ENCODE measurements around the gene HYAL3. TPM values are rescaled to one million over a fixed set of nuclear protein-coding genes. Genes with fewer than 3 reads are reported as not detected.

The HYAL3 gene
- polyA plus RNA-seq, 1 donor from 2014 or later = 9.1 TPM

DNA sequence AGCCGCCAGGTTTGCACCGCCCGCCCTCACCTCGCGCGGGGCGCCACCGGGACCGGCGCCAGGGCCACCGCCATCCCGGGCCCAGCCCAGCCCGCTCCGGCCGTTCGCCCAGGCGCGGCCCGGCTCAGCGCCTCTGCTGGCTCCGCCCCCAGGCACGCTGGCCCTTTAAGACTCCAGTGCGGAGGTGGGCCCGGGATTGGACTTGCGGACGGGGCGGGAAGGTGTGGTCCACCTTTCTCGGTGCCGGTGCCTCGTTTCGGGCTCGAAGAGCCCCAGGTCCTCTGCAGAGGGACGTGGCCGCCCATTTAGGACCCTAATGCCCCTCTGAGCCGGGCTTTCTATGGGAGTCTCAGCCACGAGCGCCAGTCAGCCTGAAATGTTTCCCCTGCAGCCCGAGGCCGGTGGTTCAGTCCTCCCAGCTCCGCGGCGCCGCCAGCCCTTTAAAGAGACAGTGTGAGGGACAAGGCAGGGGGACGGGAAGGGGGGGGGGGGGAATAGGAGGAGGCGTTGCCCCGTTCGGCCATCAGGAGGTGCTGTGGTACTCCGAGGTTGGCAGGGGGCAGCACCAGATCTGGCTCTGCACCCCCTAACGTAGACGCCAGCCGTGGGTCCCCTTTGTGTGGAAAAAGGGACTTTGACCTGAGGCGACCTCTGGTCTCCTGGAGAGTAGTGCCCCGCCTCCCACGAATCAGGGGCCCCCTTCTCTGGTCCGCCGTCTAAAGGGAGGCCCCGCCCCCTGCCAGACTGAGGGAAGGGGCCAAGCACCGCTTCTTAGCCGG lies 22.3 kb upstream of the HYAL3 start:
- no peaks in the 10 kb centered on the region for H3K27me3 ChIP-seq (ENCODE audit: insufficient read depth, low read depth, low read length)
- no peak overlapping the region for H3K4me2 ChIP-seq (ENCODE audit: low read length)
- H3K9me2 ChIP-seq (ENCODE audit: insufficient read depth, low read length) = no peaks in the 10 kb centered on the region
- no peaks in the 10 kb centered on the region for H3K36me3 ChIP-seq (ENCODE audit: insufficient read depth, low read length)
- H3K4me3 ChIP-seq (ENCODE audit: low read length) = peak overlapping the region; percentile 93
- H3K79me2 ChIP-seq (replicated peaks; ENCODE audit: insufficient read depth, low read length) = peaks cover 23% of the 10 kb centered on the region
- peak overlapping the region; percentile 96 for H3K9ac ChIP-seq (ENCODE audit: low read length)
- no peaks in the 10 kb centered on the region for H4K20me1 ChIP-seq (ENCODE audit: insufficient read depth)
- peak overlapping the region; percentile 94 for H3K27ac ChIP-seq (ENCODE audit: low read length)
- no peaks in the 10 kb centered on the region for H3F3A ChIP-seq (ENCODE audit: insufficient read depth, low read length, poor library complexity, severe bottlenecking)
- H3K9me3 ChIP-seq (ENCODE audit: low read length) = no peaks in the 10 kb centered on the region
- TF ChIP-seq TAF1 (IDR thresholded peaks at IDR 0.05; ENCODE audit: low read depth) (no peak), RAD21 (conservative IDR thresholded peaks at IDR 0.05) (no peak), SMC3 (conservative IDR thresholded peaks at IDR 0.05; ENCODE audit: poor library complexity) (no peak), EZH2 (IDR thresholded peaks at IDR 0.05; ENCODE audit: borderline replicate concordance, insufficient read depth, low read length, poor library complexity, severe bottlenecking) (no peak), REST (IDR thresholded peaks at IDR 0.05; ENCODE audit: borderline replicate concordance) (no peak), CTCF (IDR thresholded peaks at IDR 0.05; ENCODE audit: poor library complexity, severe bottlenecking) (peak; percentile 64), MXI1 (conservative IDR thresholded peaks at IDR 0.05; ENCODE audit: poor library complexity, severe bottlenecking) (peak; percentile 81), POLR2AphosphoS5 (IDR thresholded peaks at IDR 0.05) (peak; percentile 83), EP300 (conservative IDR thresholded peaks at IDR 0.05; ENCODE audit: poor library complexity, severe bottlenecking) (peak; percentile 24)
- peak overlapping the region; percentile 85 for H2AFZ ChIP-seq (ENCODE audit: low read depth, low read length)

DNA sequence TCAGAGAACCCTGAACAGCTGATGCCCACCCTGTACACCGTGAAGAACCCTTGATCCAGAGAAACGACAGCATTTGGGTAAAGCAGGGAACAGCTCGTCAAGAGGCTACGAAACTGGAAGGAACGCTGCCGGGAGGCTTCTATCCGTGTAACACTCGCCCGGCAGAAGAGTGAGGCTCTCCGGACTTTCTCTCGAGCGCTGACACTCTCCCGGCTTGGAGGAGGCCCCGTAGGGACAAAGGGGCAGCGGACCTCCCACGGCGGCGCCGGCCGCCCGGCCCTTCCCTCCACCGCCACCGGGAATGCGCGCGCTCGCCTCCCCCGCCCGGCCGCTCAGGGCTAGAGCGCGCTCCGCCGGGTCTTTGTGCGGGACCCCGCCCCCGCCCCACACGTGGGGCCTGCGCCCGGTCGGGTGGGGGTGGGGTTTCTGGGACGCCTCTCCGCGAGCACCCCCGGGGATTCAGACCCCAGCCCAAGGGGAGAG lies 21.7 kb upstream of the HYAL3 start:
- TF ChIP-seq POLR2AphosphoS5 (IDR thresholded peaks at IDR 0.05) (peak; percentile 80), EZH2 (IDR thresholded peaks at IDR 0.05; ENCODE audit: borderline replicate concordance, insufficient read depth, low read length, poor library complexity, severe bottlenecking) (no peak), SMC3 (conservative IDR thresholded peaks at IDR 0.05; ENCODE audit: poor library complexity) (peak; percentile 45), TAF1 (IDR thresholded peaks at IDR 0.05; ENCODE audit: low read depth) (peak; percentile 28), RAD21 (conservative IDR thresholded peaks at IDR 0.05) (no peak), EP300 (conservative IDR thresholded peaks at IDR 0.05; ENCODE audit: poor library complexity, severe bottlenecking) (peak; percentile 77), MXI1 (conservative IDR thresholded peaks at IDR 0.05; ENCODE audit: poor library complexity, severe bottlenecking) (peak; percentile 94), REST (IDR thresholded peaks at IDR 0.05; ENCODE audit: borderline replicate concordance) (peak; percentile 79), CTCF (IDR thresholded peaks at IDR 0.05; ENCODE audit: poor library complexity, severe bottlenecking) (no peak)
- Histone ChIP-seq H2AFZ (ENCODE audit: low read depth, low read length) (peak overlapping the region; percentile 85), H3K9ac (ENCODE audit: low read length) (peak overlapping the region; percentile 96), H3K79me2 (replicated peaks; ENCODE audit: insufficient read depth, low read length) (peaks cover 23% of the 10 kb centered on the region), H3K36me3 (ENCODE audit: insufficient read depth, low read length) (no peaks in the 10 kb centered on the region), H3K9me2 (ENCODE audit: insufficient read depth, low read length) (no peaks in the 10 kb centered on the region), H3K27ac (ENCODE audit: low read length) (peak overlapping the region; percentile 94), H3K4me2 (ENCODE audit: low read length) (peak overlapping the region; percentile 87), H3K4me3 (ENCODE audit: low read length) (peak overlapping the region; percentile 93), H3K27me3 (ENCODE audit: insufficient read depth, low read depth, low read length) (no peaks in the 10 kb centered on the region), H3F3A (ENCODE audit: insufficient read depth, low read length, poor library complexity, severe bottlenecking) (no peaks in the 10 kb centered on the region), H4K20me1 (ENCODE audit: insufficient read depth) (no peaks in the 10 kb centered on the region), H3K9me3 (ENCODE audit: low read length) (no peaks in the 10 kb centered on the region)
